OCI-LY3 (cell line): ENCODE data around the gene SAFB2.

Experiments
- H2AFZ ChIP-seq: fragments of 200-600, 300-600 bp; shearing (Covaris generic); 2 replicates; pipeline ENCODE4 v1.6.0; 2014; ENCODE audit warnings: antibody characterized with exemption, low read depth, low read length
- H3K27ac ChIP-seq: fragments of 200-600, 300-600 bp; sonication (generic); 2 replicates; pipeline ENCODE4 v1.5.1; 2014; ENCODE audit warnings: mild to moderate bottlenecking, low read length, moderate library complexity, mixed read lengths
- H3K27me3 ChIP-seq: fragments of 200-600, 300-600 bp; sonication (generic); 2 replicates; pipeline ENCODE4 v1.6.1; 2014; ENCODE audit warnings: low read depth, low read length, mixed read lengths
- H3K36me3 ChIP-seq: fragments of 200-600, 300-600 bp; sonication (generic); replicated peaks from 2 replicates; pipeline ENCODE3; 2014; ENCODE audit warnings: low read depth, low read length, mixed read lengths
- H3K4me1 ChIP-seq: fragments of 300-600, 200-600 bp; sonication (generic); 2 replicates; pipeline ENCODE4 v1.6.1; 2014; ENCODE audit warnings: low read length, mixed read lengths
- H3K4me2 ChIP-seq: fragments of 200-600, 300-600 bp; sonication (generic); 2 replicates; pipeline ENCODE4 v1.6.1; 2014; ENCODE audit warnings: low read length, mixed read lengths
- H3K4me3 ChIP-seq: fragments of 300-600, 200-600 bp; sonication (generic); 2 replicates; pipeline ENCODE4 v1.5.1; 2014; ENCODE audit warnings: antibody characterized with exemption, mild to moderate bottlenecking, low read length, moderate library complexity
- H3K79me2 ChIP-seq: fragments of 300-600, 200-600 bp; shearing (Covaris generic); 2 replicates; pipeline ENCODE4 v1.6.1; 2014; ENCODE audit warnings: mild to moderate bottlenecking, low read length, mixed read lengths
- H3K9ac ChIP-seq: fragments of 300-600, 200-600 bp; shearing (Covaris generic); 2 replicates; pipeline ENCODE4 v1.6.0; 2014; ENCODE audit warnings: mild to moderate bottlenecking, low read length, moderate library complexity
- H3K9me3 ChIP-seq: fragments of 200-600, 300-600 bp; shearing (Covaris generic); 2 replicates; pipeline ENCODE4 v1.6.1; 2014; ENCODE audit warnings: low read length, mixed read lengths; ENCODE audit not compliant: insufficient read depth
- H4K20me1 ChIP-seq: fragments of 200-600, 300-600 bp; sonication (generic); 2 replicates; pipeline ENCODE4 v1.6.1; 2016; ENCODE audit warnings: low read length, mixed read lengths; ENCODE audit not compliant: insufficient read depth
- CTCF ChIP-seq: fragments of 200-600, 300-600 bp; sonication (generic); IDR thresholded peaks from 2 replicates; pipeline ENCODE4 v1.5.1; 2014; ENCODE audit warnings: antibody characterized with exemption, low read length, low read depth
- EZH2phosphoT487 ChIP-seq: fragments of 200-600 bp; shearing (Covaris generic); IDR thresholded peaks from 2 replicates; pipeline ENCODE4 v1.6.1; 2018; ENCODE audit warnings: antibody characterized with exemption, mixed run types, low read depth

The SAFB2 gene

GRCh38 chr19:5625641-5626040 lies 3.1 kb upstream of the SAFB2 start:
- Histone ChIP-seq H3K9ac (no peak overlapping the region), H2AFZ (no peak overlapping the region), H3K27ac (peak overlapping the region; percentile 86; the same call in 1 of the 2 replicates), H4K20me1 (peaks cover 81% of the 10 kb centered on the region), H3K27me3 (no peaks in the 10 kb centered on the region), H3K79me2 (peaks cover 99% of the 10 kb centered on the region), H3K4me3 (peak overlapping the region; percentile 87; the same call in 1 of the 2 replicates), H3K4me1 (peaks cover 59% of the 10 kb centered on the region), H3K4me2 (peak overlapping the region; percentile 96), H3K9me3 (no peaks in the 10 kb centered on the region), H3K36me3 (peaks cover 62% of the 10 kb centered on the region)
- TF ChIP-seq CTCF (no peak), EZH2phosphoT487 (no peak)

GRCh38 chr19:5624741-5625278 lies 2.2 kb upstream of the SAFB2 start:
- TF ChIP-seq CTCF: no peak
- no peak for TF ChIP-seq EZH2phosphoT487
- peak overlapping the region; percentile 96 for H3K4me2 ChIP-seq
- peak overlapping the region; percentile 86 for H3K27ac ChIP-seq
- H3K27me3 ChIP-seq: no peaks in the 10 kb centered on the region
- peak overlapping the region; percentile 96 for H3K9ac ChIP-seq
- peaks cover 65% of the 10 kb centered on the region for H3K36me3 ChIP-seq
- no peaks in the 10 kb centered on the region for H3K9me3 ChIP-seq
- H3K79me2 ChIP-seq: peaks cover 99% of the 10 kb centered on the region
- H3K4me1 ChIP-seq: peaks cover 68% of the 10 kb centered on the region
- peaks cover 74% of the 10 kb centered on the region for H4K20me1 ChIP-seq
- H2AFZ ChIP-seq: no peak overlapping the region
- H3K4me3 ChIP-seq: peak overlapping the region; percentile 87

DNA sequence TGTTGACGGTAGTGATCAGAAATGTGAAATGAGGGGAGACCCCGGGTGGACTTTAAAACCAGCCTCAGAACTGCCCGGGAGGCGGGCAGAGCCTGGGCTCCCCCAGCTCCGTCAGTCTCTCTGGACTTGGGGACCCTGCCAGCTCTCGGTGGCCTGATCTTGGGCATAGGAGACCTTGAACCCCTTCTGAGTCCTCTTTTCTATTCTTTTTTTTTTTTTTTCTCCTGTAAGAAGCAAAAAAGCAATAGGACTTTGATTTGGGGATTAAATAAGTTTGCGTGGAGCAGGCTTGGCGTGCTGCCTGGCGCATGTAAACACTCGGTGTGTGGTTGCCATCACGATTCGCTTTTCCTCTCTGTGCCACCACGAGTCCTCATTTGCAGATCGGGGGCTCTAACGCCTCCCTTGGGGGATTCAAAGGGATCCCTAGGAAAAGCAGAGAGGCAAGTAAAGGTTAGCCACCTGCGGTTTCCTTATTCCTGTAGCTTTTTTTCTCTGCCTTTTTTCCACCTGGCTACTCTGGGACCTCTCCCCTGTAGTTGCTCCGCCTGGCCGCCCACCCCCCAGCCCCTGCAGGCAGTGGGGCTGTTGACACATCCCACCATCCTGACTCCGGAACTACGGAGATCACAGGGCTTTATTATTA lies 1.6 kb upstream of the SAFB2 start:
- Histone ChIP-seq H3K27me3 (no peaks in the 10 kb centered on the region), H3K36me3 (peaks cover 63% of the 10 kb centered on the region), H3K4me1 (peaks cover 65% of the 10 kb centered on the region), H3K9ac (peak overlapping the region; percentile 96), H3K9me3 (no peaks in the 10 kb centered on the region), H3K79me2 (peaks cover 99% of the 10 kb centered on the region), H3K4me2 (peak overlapping the region; percentile 96), H3K4me3 (peak overlapping the region; percentile 87), H2AFZ (no peak overlapping the region), H4K20me1 (peaks cover 67% of the 10 kb centered on the region), H3K27ac (peak overlapping the region; percentile 86)
- TF ChIP-seq EZH2phosphoT487 (no peak), CTCF (no peak)

GRCh38 chr19:5623397-5624017 lies 931 bp upstream of the SAFB2 start:
- Histone ChIP-seq H3K79me2 (peaks cover 99% of the 10 kb centered on the region), H3K4me3 (peak overlapping the region; percentile 87), H3K4me2 (peak overlapping the region; percentile 96), H3K9me3 (no peaks in the 10 kb centered on the region), H3K27ac (peak overlapping the region; percentile 86), H4K20me1 (peaks cover 61% of the 10 kb centered on the region), H2AFZ (no peak overlapping the region), H3K27me3 (no peaks in the 10 kb centered on the region), H3K36me3 (peaks cover 65% of the 10 kb centered on the region), H3K9ac (peak overlapping the region; percentile 96), H3K4me1 (peaks cover 58% of the 10 kb centered on the region)
- TF ChIP-seq CTCF (no peak), EZH2phosphoT487 (no peak)
